ENCODE results near the gene PITPNM3. TPM values are rescaled to one million over a fixed set of nuclear protein-coding genes. Genes with fewer than 3 reads are reported as not detected.
A peak's percentile ranks its signal among the peaks of the same experiment; 100 is the strongest.

PITPNM3 gene
- total and polyA plus RNA-seq, 10 donors, result 5.4 to 215 (median 125) TPM

GRCh38 chr17:6495450-6496115 is 60.8 kb downstream of the PITPNM3 start:
- WGBS, 5 donors, result 52 to 55% (median 55%) methylated on average over 15 of the region's 15 CpGs
- TF ChIP-seq CTCF (IDR thresholded peaks at IDR 0.05 in 8 of 11, conservative IDR thresholded peaks at IDR 0.05 in 3 of 11) (no peak), POLR2A (IDR thresholded peaks at IDR 0.05) (no peak), POLR2AphosphoS5 (IDR thresholded peaks at IDR 0.05) (peak in 1 of 3 donors; percentile 34)
- peak overlapping the region in 1 of 8 donors; percentile 1 for H3K4me3 ChIP-seq
- H3K27ac ChIP-seq, result peak overlapping the region in 4 of 8 donors; percentile 12 to 56 (median 44)
- no peaks in the 10 kb centered on the region for H3K9me3 ChIP-seq
- H3K27me3 ChIP-seq (replicated peaks in 1 of 7), result peaks cover 0 to 8% (median 0%) of the 10 kb centered on the region in 7 donors
- peak; percentile 59 for DNase-seq
- peaks cover 30 to 88% (median 53%) of the 10 kb centered on the region in 6 donors for H3K4me1 ChIP-seq
- intact Hi-C loops (cut with DNase I; ENCODE audit: low total_unique reads), result no loop called here
- peaks cover 0 to 11% (median 0%) of the 10 kb centered on the region in 6 donors for H3K36me3 ChIP-seq

GRCh38 chr17:6494239-6494941 is 62.0 kb downstream of the PITPNM3 start:
- peak overlapping the region in 3 of 8 donors; percentile 16 to 51 (median 40) for H3K27ac ChIP-seq
- TF ChIP-seq POLR2AphosphoS5 (IDR thresholded peaks at IDR 0.05), result peak in 1 of 3 donors; percentile 33
- no peak for TF ChIP-seq POLR2A (IDR thresholded peaks at IDR 0.05)
- intact Hi-C loops (cut with DNase I; ENCODE audit: low total_unique reads), result no loop called here
- H3K36me3 ChIP-seq, result no peaks in the 10 kb centered on the region
- no peak overlapping the region for H3K4me3 ChIP-seq
- WGBS, 5 donors, result 61 to 82% (median 74%) methylated on average over 5 of the region's 5 CpGs
- peak; percentile 32 for DNase-seq
- H3K27me3 ChIP-seq (replicated peaks in 1 of 7), result peaks cover 0 to 8% (median 0%) of the 10 kb centered on the region in 7 donors
- H3K9me3 ChIP-seq, result no peaks in the 10 kb centered on the region
- H3K4me1 ChIP-seq, result peaks cover 30 to 91% (median 53%) of the 10 kb centered on the region in 6 donors

- peaks cover 0 to 8% (median 0%) of the 10 kb centered on the region in 7 donors for H3K27me3 ChIP-seq (replicated peaks in 1 of 7)
- H3K9me3 ChIP-seq, result no peaks in the 10 kb centered on the region
- H3K36me3 ChIP-seq, result no peaks in the 10 kb centered on the region
- peaks cover 24 to 91% (median 46%) of the 10 kb centered on the region in 6 donors for H3K4me1 ChIP-seq
- WGBS, 5 donors, result 62 to 74% (median 67%) methylated on average over 4 of the region's 4 CpGs
- DNase-seq, result peak; percentile 7
- TF ChIP-seq POLR2AphosphoS5 (IDR thresholded peaks at IDR 0.05), result no peak
- TF ChIP-seq POLR2A (IDR thresholded peaks at IDR 0.05), result no peak
- no peak for TF ChIP-seq CTCF (IDR thresholded peaks at IDR 0.05 in 8 of 11, conservative IDR thresholded peaks at IDR 0.05 in 3 of 11)
- intact Hi-C loops (cut with DNase I; ENCODE audit: low total_unique reads), result no loop called here
- H3K4me3 ChIP-seq, result no peak overlapping the region
- peak overlapping the region in 5 of 8 donors; percentile 8 to 51 (median 33) for H3K27ac ChIP-seq
Observed at GRCh38 chr17:6492892-6493674, 63.3 kb downstream of the PITPNM3 start.

DNA sequence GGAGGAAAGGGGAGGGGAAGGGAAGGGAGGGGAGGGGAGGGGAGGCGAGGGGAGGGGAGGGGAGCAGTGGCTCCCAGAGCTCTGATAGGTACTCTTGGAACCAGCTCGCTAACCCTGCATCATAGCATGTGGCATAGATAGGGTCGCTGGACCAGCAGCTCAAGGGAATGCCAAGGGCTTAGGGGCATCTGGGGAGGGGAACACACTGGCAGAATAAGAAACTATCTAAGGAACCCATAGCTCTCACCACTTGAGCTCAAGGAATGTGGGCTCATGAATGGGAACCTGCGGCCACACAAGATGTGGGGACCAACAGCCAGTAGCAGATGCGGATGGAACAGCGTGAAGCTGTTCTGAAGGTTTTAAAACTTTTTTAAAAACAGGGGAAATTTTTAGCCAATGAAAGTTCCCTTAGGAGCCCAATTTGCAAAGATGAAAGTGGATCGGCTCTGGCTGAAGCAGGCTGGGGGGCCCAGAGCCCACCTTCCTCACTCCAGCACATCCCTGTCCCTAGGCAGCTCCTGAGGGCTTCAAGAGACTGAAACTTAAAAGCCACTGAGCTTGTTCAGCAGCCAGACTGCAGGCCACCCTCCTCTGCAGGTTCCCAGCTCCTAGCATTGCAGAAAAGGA is 65.2 kb downstream of the PITPNM3 start:
- Histone ChIP-seq H3K9me3 (no peaks in the 10 kb centered on the region), H3K4me3 (no peak overlapping the region), H3K27me3 (replicated peaks in 1 of 7) (peaks cover 0 to 5% (median 0%) of the 10 kb centered on the region in 7 donors), H3K36me3 (no peaks in the 10 kb centered on the region), H3K27ac (peak overlapping the region in 2 of 8 donors; percentile 28 to 37), H3K4me1 (peaks cover 20 to 91% (median 42%) of the 10 kb centered on the region in 6 donors)
- TF ChIP-seq POLR2AphosphoS5 (IDR thresholded peaks at IDR 0.05) (no peak), CTCF (IDR thresholded peaks at IDR 0.05 in 8 of 11, conservative IDR thresholded peaks at IDR 0.05 in 3 of 11) (no peak), POLR2A (IDR thresholded peaks at IDR 0.05) (no peak)
- intact Hi-C loops (cut with DNase I; ENCODE audit: low total_unique reads), result no loop called here
- DNase-seq, result peak; percentile 17
- 74 to 91% (median 82%) methylated on average over 6 to 7 of the region's 7 CpGs for WGBS, 5 donors

All from spleen (tissue), 11 donors.